PFSK-1 (cell line): ENCODE data around the gene MAGI1.

ENCODE experiments used
- FOXP2 ChIP-seq: optimal IDR thresholded peaks from 2 replicates; pipeline ENCODE3; 2011; ENCODE audit warnings: borderline replicate concordance, control low read depth, inconsistent platforms; ENCODE audit not compliant: insufficient read depth; ENCODE audit errors: extremely low read length, extremely low read depth
- POLR2AphosphoS5 ChIP-seq: IDR thresholded peaks from 2 replicates; pipeline ENCODE4 v1.6.1; 2012; ENCODE audit warnings: low read depth, mild to moderate bottlenecking, control low read depth, low read length, moderate library complexity
- SIN3A ChIP-seq: IDR thresholded peaks from 2 replicates; pipeline ENCODE4 v1.6.1; 2012; ENCODE audit warnings: mild to moderate bottlenecking, low read length, moderate library complexity, borderline replicate concordance; ENCODE audit not compliant: insufficient read depth
- TAF1 ChIP-seq: IDR thresholded peaks from 2 replicates; pipeline ENCODE4 v1.6.1; 2012; ENCODE audit warnings: low read length, control low read depth, borderline replicate concordance; ENCODE audit not compliant: insufficient read depth

GRCh38 chr3:65953301-65953812 is 85.4 kb downstream of the MAGI1 start:
- TF ChIP-seq SIN3A (no peak), FOXP2 (no peak), POLR2AphosphoS5 (no peak), TAF1 (no peak)
